HG03558 (cell line): ENCODE results near the gene AGPAT3.

Source experiments
- ATAC-seq: cut with Tn5 transposase; IDR thresholded peaks from one replicate; pipeline ENCODE4 v1.9.1; 2021; ENCODE audit warnings: moderate number of reproducible peaks; ENCODE audit not compliant: unreplicated experiment; ENCODE audit errors: extremely low read depth

Gene AGPAT3

GRCh38 chr21:44011579-44012473 lies 146.8 kb downstream of the AGPAT3 start, which contains the start of gene TRAPPC10:
Gene TRAPPC10 (plus strand): TSS chr21:44012309. CDS start chr21:44012494, 185 bp downstream.
- peak; percentile 23 for ATAC-seq

GRCh38 chr21:44012474-44013379 lies 147.7 kb downstream of the AGPAT3 start:
- peak; percentile 21 for ATAC-seq

GRCh38 chr21:44013380-44014088 lies 148.5 kb downstream of the AGPAT3 start:
- no peak for ATAC-seq

GRCh38 chr21:44017601-44018000 lies 152.6 kb downstream of the AGPAT3 start:
- ATAC-seq = no peak

GRCh38 chr21:44018127-44018526 lies 153.1 kb downstream of the AGPAT3 start:
- no peak for ATAC-seq

- no peak for ATAC-seq
These were observed 154.0 kb downstream of the AGPAT3 start for GRCh38 chr21:44018813-44019567.

- no peak for ATAC-seq
These were observed 154.5 kb downstream of the AGPAT3 start for GRCh38 chr21:44019568-44019958.

GRCh38 chr21:44020551-44020950 lies 155.5 kb downstream of the AGPAT3 start:
- no peak for ATAC-seq

- ATAC-seq = no peak
These were observed 156.0 kb downstream of the AGPAT3 start for GRCh38 chr21:44021064-44021463.

GRCh38 chr21:44024257-44024656 lies 159.2 kb downstream of the AGPAT3 start:
- ATAC-seq = no peak

- ATAC-seq = no peak
These were observed 159.9 kb downstream of the AGPAT3 start for GRCh38 chr21:44024887-44025353.

- no peak for ATAC-seq
These were observed 162.7 kb downstream of the AGPAT3 start for GRCh38 chr21:44027607-44028286.

- no peak for ATAC-seq
These were observed 163.2 kb downstream of the AGPAT3 start for GRCh38 chr21:44028287-44028659.

- ATAC-seq = no peak
These were observed 164.6 kb downstream of the AGPAT3 start for GRCh38 chr21:44029460-44030087.

GRCh38 chr21:44035244-44035643 lies 170.2 kb downstream of the AGPAT3 start:
- no peak for ATAC-seq
